Measurements from ENCODE around the gene DIP2A.

DNA sequence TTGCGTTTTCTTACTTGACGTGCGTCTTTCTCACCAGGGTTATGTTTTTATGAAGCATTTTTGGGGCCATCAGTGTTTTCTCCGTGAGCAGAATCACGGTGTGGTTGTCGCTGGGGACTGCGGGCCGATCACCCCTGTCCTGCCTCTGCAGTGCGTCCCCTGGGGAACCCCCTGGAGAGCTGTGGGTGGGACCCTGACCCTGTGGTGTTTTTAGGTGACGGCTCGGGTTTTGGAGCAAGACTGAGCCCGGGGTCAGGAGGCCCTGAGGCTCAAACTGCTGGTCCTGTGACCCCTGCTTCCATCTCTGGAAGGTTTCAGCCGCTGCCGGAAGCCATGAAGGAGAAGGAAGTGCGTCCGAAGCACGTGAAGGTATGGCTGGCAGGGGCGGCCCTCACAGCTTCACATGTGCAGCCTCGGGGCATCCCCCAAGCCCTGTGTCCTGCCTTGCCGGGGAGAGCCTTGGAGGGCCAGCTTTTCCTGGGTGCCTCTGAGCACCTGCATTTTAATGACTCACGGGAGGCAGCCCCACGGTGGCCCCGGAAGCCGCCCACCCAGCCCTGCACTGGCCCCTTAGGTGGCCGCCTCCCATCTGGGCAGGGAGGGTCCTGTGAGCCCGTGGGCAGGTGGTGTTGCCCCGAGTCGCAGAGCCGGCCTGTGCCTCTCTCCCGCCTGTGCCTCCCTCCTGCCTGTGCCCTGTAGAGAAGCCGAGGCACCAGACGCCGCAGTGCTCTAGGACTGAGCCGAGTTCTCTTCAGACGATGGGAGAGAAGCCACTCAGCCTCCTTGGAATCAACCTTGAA is 36.7 kb upstream of the DIP2A start:
- TF ChIP-seq, protein P1, sequence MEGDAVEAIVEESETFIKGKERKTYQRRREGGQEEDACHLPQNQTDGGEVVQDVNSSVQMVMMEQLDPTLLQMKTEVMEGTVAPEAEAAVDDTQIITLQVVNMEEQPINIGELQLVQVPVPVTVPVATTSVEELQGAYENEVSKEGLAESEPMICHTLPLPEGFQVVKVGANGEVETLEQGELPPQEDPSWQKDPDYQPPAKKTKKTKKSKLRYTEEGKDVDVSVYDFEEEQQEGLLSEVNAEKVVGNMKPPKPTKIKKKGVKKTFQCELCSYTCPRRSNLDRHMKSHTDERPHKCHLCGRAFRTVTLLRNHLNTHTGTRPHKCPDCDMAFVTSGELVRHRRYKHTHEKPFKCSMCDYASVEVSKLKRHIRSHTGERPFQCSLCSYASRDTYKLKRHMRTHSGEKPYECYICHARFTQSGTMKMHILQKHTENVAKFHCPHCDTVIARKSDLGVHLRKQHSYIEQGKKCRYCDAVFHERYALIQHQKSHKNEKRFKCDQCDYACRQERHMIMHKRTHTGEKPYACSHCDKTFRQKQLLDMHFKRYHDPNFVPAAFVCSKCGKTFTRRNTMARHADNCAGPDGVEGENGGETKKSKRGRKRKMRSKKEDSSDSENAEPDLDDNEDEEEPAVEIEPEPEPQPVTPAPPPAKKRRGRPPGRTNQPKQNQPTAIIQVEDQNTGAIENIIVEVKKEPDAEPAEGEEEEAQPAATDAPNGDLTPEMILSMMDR (IDR thresholded peaks at IDR 0.05; ENCODE audit: borderline replicate concordance, extremely low read depth, low read length, poor library complexity, severe bottlenecking) = no peak
- TF ChIP-seq EZH2 (IDR thresholded peaks at IDR 0.05; ENCODE audit: borderline replicate concordance, low read depth, low read length, severe bottlenecking) = no peak

Measured in DND-41 (cell line).